Upper lobe of right lung (tissue), 1 donor: ENCODE data around the gene LPAR1. TPM values are rescaled to one million over a fixed set of nuclear protein-coding genes. Genes with fewer than 3 reads are reported as not detected.

Experiments used
- ATAC-seq: fragments of 200-7000 bp; cut with Tn5 transposase; one replicate; pipeline ENCODE4 v1.9.1; 2020; ENCODE audit warnings: mild to moderate bottlenecking, moderate library complexity
- DNase-seq: peaks from one replicate; pipeline ENCODE4 v3.0.0-alpha.2; 2020
- H3K27ac ChIP-seq: fragments of 200-600 bp; one replicate; pipeline ENCODE4 v1.8.0; 2022
- H3K27me3 ChIP-seq: fragments of 200-600 bp; one replicate; pipeline ENCODE4 v1.8.0; 2022; ENCODE audit warnings: mild to moderate bottlenecking
- H3K36me3 ChIP-seq: fragments of 200-600 bp; one replicate; pipeline ENCODE4 v1.8.0; 2022
- H3K4me1 ChIP-seq: fragments of 200-600 bp; one replicate; pipeline ENCODE4 v1.8.0; 2022
- H3K4me3 ChIP-seq: fragments of 200-600 bp; one replicate; pipeline ENCODE4 v1.8.0; 2022; ENCODE audit warnings: mild to moderate bottlenecking
- H3K9me3 ChIP-seq: fragments of 200-600 bp; one replicate; pipeline ENCODE4 v1.8.0; 2022
- intact Hi-C: fragments of 100-400 bp; cut with DNase I; formaldehyde crosslinking; loops from one replicate; pipeline ENCODE4 v1.11.0; 2022
- total RNA-seq: library from RNA; stranded (reverse); fragmentation: NEBNext Ultra II Directional; extraction: Animal tissue kit (Norgen Biotek cat#: 25700); gene quantifications from one replicate; pipeline ENCODE4 v1.2.1, GENCODE V29; 2021
- TF ChIP-seq, protein P1 (sequence below): fragments of 200-600 bp; IDR thresholded peaks from one replicate; pipeline ENCODE4 v1.8.0; 2022; ENCODE audit warnings: antibody characterized with exemption
- donor health status: DM: no; HTN: yes; CAD: no; lungs with severe emphysema.

LPAR1 gene
- total RNA-seq, 1 donor from 2014 or later, result 18.2 TPM

DNA sequence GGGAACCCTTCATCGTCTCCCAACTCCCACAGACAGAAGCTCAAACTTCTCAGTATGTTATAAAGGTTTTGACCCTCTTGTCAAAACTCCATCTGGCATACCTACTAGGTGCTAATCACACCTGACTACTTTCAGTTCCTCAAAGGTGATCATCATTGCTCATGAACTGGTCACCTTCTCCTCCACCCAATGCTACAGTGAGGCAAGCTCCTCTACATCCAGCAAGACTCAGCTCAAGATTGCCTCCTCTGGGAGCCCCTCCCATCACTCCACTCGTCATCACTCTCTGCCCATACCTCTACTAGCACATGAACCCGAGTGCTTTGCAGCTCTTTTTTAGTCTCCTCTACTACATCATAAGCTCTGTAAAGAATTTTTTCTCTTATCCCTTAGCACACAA is 102.4 kb downstream of the LPAR1 start:
- Histone ChIP-seq H3K9me3 (no peaks in the 10 kb centered on the region), H3K4me3 (no peak overlapping the region), H3K4me1 (no peaks in the 10 kb centered on the region), H3K27me3 (no peaks in the 10 kb centered on the region), H3K36me3 (no peaks in the 10 kb centered on the region), H3K27ac (no peak overlapping the region)
- TF ChIP-seq, protein P1, sequence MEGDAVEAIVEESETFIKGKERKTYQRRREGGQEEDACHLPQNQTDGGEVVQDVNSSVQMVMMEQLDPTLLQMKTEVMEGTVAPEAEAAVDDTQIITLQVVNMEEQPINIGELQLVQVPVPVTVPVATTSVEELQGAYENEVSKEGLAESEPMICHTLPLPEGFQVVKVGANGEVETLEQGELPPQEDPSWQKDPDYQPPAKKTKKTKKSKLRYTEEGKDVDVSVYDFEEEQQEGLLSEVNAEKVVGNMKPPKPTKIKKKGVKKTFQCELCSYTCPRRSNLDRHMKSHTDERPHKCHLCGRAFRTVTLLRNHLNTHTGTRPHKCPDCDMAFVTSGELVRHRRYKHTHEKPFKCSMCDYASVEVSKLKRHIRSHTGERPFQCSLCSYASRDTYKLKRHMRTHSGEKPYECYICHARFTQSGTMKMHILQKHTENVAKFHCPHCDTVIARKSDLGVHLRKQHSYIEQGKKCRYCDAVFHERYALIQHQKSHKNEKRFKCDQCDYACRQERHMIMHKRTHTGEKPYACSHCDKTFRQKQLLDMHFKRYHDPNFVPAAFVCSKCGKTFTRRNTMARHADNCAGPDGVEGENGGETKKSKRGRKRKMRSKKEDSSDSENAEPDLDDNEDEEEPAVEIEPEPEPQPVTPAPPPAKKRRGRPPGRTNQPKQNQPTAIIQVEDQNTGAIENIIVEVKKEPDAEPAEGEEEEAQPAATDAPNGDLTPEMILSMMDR, result no peak
- ATAC-seq (no peak), DNase-seq (no peak)
- intact Hi-C loops, result no loop called here

DNA sequence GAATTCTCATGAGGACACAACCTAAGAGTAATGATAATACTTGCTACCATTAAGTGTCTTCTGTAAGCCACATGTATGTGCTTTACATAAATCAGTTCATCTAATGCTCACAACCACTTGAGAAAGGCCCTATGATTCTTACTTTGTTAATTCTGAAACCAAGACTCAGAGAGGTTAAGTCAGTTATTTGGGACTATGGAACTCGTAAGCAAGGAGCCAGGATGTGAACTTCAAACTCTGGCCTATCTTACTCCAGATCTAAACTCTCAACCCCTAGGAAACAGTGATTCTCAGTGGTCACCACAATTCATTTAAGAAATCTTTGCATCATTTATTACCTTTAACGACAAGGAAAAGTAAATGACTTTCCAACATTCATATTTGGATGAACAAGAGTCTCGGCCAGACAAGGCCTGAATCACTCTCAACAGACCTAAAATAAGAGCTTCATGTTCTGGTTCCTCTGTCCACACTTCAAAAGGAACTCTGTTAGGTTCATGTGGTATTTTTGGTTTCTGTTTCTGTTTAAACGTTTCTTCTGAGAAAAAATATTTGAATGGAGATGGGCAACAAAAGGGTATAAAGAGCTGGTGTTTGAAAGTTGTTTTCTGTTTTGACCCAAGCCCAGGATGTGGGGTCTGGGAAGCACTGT is 104.8 kb downstream of the LPAR1 start:
- no peak overlapping the region for H3K27ac ChIP-seq
- no peaks in the 10 kb centered on the region for H3K27me3 ChIP-seq

DNA sequence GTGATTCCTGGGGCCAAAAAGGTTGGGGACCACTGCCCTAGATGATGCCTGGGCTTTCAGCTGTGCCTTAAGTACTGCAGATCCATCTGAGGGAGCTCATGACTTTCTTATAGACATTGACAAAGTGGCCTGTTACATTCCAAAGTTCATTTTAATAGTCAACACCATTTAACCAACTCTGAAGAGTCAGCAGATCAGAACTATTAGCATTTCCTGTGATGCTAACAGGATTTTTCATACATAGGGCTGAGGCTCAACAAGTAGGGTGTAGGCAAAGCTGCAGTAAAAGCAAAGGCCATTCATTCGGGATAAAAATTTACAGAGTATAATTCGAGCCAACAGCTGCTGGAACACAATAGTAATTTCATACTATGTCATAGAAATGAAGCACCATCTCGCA is 105.4 kb downstream of the LPAR1 start:
- no peaks in the 10 kb centered on the region for H3K27me3 ChIP-seq
- H3K9me3 ChIP-seq, result no peaks in the 10 kb centered on the region
- intact Hi-C loops, result no loop called here
- H3K36me3 ChIP-seq, result no peaks in the 10 kb centered on the region
- TF ChIP-seq, protein P1, result no peak
- DNase-seq (no peak), ATAC-seq (no peak)
- H3K4me1 ChIP-seq, result no peaks in the 10 kb centered on the region
- no peak overlapping the region for H3K4me3 ChIP-seq
- no peak overlapping the region for H3K27ac ChIP-seq

More for the DNA sequence above, 104.8 kb downstream of the LPAR1 start:
- intact Hi-C loops, result no loop called here
- no peak for ATAC-seq
- Histone ChIP-seq H3K4me3 (no peak overlapping the region), H3K36me3 (no peaks in the 10 kb centered on the region), H3K4me1 (no peaks in the 10 kb centered on the region), H3K9me3 (no peaks in the 10 kb centered on the region)
- TF ChIP-seq, protein P1, result no peak
- no peak for DNase-seq

DNA sequence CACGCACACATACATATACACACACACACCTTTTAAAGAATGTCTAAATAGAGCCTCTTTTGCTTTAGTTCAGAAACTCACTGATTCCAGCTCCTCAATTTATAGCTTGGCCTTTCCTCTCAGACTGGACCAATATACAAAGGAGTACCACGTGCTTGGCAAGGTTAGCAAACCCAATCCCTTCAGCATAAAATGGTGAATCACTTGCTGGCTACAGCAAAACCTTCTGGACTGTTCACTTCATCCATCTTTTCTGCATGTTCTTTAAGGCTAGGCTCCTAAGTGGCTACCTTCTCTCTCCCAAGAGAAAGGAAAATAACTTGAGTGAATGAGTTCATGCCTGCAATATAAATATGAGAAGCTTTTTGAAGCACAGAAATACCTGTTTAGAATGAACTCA is 109.7 kb downstream of the LPAR1 start:
- Histone ChIP-seq H3K36me3 (no peaks in the 10 kb centered on the region), H3K27ac (no peak overlapping the region), H3K27me3 (no peaks in the 10 kb centered on the region), H3K4me1 (peaks cover 4% of the 10 kb centered on the region), H3K4me3 (no peak overlapping the region), H3K9me3 (no peaks in the 10 kb centered on the region)
- TF ChIP-seq, protein P1, result no peak
- intact Hi-C loops, result no loop called here
- ATAC-seq (no peak), DNase-seq (no peak)

DNA sequence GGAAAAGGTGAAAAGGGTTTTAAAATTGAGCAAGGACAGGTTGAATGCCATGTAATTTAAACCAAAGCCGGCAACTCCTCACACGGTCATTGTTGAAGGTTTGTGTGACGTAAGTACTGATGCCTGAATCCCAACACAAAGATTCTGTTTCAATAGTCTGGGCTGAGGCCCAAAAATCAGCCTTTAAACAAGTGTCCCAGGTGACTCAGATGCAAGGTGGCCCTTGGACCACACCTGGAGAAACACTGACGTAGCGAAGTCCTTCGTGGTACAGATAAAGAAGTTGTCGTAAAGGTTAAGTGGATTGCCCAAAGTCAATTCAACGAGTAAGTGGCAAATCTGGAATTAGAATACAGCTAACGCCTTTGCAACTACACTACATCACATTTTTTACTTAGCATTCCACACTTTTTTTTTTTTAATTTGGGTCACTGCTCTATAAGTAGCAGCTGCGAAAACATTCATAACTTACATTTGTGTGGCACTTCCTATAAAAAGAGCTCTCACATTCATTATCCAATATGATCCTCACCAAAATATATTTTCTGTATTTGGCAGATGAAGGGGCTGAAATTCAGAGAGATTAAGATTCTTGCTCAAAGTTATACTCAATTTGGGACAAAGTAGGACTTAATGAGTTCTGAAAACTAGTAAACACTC is 111.3 kb downstream of the LPAR1 start:
- Histone ChIP-seq H3K9me3 (no peaks in the 10 kb centered on the region), H3K36me3 (no peaks in the 10 kb centered on the region), H3K4me3 (no peak overlapping the region), H3K4me1 (peaks cover 4% of the 10 kb centered on the region), H3K27ac (no peak overlapping the region), H3K27me3 (no peaks in the 10 kb centered on the region)
- ATAC-seq, result peak; percentile 86
- TF ChIP-seq, protein P1, result no peak
- no peak for DNase-seq
- intact Hi-C loops, result no loop called here
